Activated naive CD4-positive, alpha-beta T cell treated with anti-CD3 and anti-CD28 coated beads, Interleukin-2, amount 50 U/mL, for 72 hours (primary cell): Measurements from ENCODE around the gene MXD4. TPM values are rescaled to one million over a fixed set of nuclear protein-coding genes. Genes with fewer than 3 reads are reported as not detected.

ENCODE experiments used
- ATAC-seq, 2 donors: fragments of 150-1000 bp; cut with Tn5 transposase; 2 replicates each; pipeline ENCODE4 v1.10.0; 2021; ENCODE audit warnings: mild to moderate bottlenecking in 2 of 2, moderate library complexity in 2 of 2
- DNase-seq, 2 donors: peaks; one replicate each; pipeline ENCODE4 v3.0.0; 2021 to 2022; ENCODE audit warnings: low spot score in 2 of 2
- H3K27ac Mint-ChIP-seq, 2 donors: one replicate each; pipeline ENCODE4 v1.8.0; 2022; ENCODE audit warnings: mild to moderate bottlenecking in 2 of 2, mixed read lengths in 2 of 2
- H3K36me3 Mint-ChIP-seq, 2 donors: one replicate each; pipeline ENCODE4 v1.8.0; 2022; ENCODE audit warnings: mixed read lengths in 2 of 2
- H3K9me3 Mint-ChIP-seq, 2 donors: one replicate each; pipeline ENCODE4 v1.8.0; 2022; ENCODE audit warnings: mixed read lengths in 2 of 2
- total RNA-seq, 2 donors: library from RNA; stranded (reverse); gene quantifications; one replicate each; pipeline ENCODE4 v1.2.3, GENCODE V29; 2022

MXD4 gene
- total RNA-seq, 2 donors from 2014 or later = 5.1 to 10.6 TPM

DNA sequence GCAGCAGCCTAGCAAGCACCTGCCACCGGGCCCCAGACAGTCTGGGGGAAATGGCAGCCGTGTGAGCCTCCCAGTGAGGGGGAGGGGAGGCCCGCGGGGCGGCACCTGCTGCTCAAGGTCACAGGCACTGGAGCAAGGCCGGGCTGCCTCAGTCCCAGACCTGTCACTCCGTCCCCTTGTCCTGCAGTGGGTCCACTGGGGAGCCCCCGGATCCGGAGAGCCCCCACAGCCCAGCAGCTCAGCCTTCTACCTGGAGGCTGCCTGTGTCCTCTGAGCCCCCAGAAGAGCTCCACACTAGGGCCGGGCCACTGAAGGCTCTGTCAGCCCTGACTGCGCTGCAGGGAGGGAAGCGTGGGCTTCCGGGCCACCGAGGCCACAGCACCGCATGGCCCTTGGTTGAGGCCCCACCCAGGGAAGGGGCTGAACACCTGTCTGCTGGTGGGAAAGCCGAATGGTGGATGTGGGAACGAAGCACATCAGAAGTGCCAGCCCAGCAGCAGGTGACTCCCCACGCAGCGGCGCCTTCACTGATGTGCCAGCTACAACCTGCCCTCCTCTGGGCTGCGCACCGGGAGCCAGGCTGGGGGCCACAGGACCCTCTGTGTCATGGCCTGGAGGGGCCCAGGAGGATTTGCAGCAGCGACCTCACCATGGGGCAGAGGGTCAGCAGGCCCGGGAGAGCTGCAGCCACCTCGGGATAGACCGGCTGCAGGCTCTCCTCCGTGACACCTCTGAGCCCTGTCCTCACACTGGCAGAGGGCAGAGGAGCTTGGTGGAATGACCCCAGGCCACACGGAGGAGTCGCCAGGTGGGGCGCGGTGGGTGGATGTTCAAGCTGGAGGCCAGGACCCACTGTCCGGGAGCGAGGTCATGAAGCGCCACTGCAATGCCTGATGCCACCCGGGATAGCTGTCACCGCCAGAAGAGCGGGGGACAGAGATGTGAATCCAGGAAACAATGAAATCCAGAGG, 35.0 kb upstream of the MXD4 start:
- DNase-seq = no peak
- no peak for ATAC-seq
- Mint-ChIP-seq H3K9me3 (no peaks in the 10 kb centered on the region), H3K36me3 (no peaks in the 10 kb centered on the region), H3K27ac (peak overlapping the region in 1 of 2 donors; percentile 28)

GRCh38 chr4:2295900-2296442, 34.1 kb upstream of the MXD4 start:
- Mint-ChIP-seq H3K27ac (peak overlapping the region in 1 of 2 donors; percentile 20), H3K9me3 (no peaks in the 10 kb centered on the region), H3K36me3 (no peaks in the 10 kb centered on the region)
- no peak for DNase-seq
- ATAC-seq = no peak

DNA sequence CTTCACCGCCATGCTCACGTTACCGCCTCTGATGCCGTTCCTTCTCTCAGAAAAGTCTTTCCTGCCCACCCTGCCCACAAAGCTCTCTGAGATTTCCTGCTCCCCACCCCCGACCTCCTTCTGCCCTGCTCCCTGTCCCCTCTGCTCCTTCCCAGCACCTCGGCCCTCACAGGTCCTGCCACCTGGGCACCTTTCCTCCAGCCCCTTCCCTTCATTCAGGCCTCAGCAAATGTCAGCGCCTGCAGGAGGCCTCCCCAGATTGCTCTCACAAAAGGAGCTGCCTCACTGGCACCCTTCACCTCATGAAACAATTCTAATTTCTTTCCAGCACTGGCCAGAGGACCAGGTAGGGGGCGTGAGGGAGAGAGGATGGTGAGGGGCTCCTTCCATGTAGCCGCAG, 33.6 kb upstream of the MXD4 start:
- H3K27ac Mint-ChIP-seq = peak overlapping the region in 1 of 2 donors; percentile 20
- no peaks in the 10 kb centered on the region for H3K9me3 Mint-ChIP-seq
- no peaks in the 10 kb centered on the region for H3K36me3 Mint-ChIP-seq
- DNase-seq = no peak
- ATAC-seq = no peak

DNA sequence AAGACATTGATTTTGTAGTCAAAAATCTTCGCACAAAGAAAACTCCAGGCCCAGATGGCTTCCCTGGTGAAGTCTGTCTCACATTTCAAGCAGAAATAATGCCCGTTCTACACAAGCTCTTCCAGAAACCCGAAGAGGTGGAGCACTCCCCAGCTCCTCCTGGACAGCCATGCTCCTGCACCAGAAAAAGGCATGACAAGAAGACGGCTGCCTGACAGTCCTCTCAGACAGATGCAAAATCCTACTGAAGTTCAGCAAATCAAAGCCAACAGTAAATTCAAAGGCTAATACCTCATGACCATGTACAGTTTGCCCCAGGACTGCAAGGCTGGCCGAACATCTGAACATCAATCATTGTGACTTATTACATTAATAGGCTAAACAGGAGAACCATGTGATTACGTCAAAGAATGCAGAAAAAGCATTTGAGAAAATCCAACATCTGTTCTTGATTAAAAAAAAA, 30.8 kb upstream of the MXD4 start:
- H3K27ac Mint-ChIP-seq = peak overlapping the region in 1 of 2 donors; percentile 49

GRCh38 chr4:2291705-2292645, 30.1 kb upstream of the MXD4 start:
- H3K27ac Mint-ChIP-seq = peak overlapping the region in 1 of 2 donors; percentile 85
- DNase-seq = no peak
- H3K9me3 Mint-ChIP-seq = no peaks in the 10 kb centered on the region
- H3K36me3 Mint-ChIP-seq = no peaks in the 10 kb centered on the region
- no peak for ATAC-seq

More for the DNA sequence above, 30.8 kb upstream of the MXD4 start:
- no peak for ATAC-seq
- Mint-ChIP-seq H3K9me3 (no peaks in the 10 kb centered on the region), H3K36me3 (no peaks in the 10 kb centered on the region)
- no peak for DNase-seq

DNA sequence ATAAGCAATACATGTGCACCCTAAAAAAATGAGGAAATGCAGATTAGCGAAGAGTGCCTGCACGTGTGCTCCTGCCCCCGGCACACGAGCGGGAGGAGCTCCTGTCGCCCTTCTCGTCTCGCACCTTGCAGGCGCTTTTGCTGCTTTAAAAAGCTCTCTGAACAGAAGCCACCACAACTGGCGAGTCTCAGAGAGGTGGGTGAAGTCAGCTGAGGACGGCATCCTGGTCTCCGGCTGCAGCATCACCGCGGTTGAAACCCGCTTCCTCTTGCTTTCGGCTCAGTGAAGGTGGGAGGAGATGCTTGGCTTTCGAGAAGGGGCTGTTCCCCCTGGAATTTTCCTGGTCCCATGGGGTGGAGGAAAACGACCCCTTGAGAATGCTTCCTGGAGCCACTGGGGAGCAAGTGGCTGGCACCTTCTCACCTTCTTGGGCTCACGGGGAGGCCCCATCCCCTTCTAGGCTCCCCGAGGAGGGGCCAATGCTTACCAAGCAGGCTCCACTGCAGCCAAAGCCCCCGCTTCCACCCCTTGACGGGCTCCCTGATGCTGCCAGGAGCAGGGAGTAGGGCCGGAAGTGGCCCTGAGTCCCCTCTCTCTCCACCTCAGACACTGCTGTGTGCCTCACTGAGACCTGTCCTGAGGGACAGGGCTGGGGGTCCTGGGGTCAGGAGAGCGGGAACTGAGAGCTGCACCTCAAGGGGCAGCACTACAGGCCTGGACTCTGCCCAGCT, 29.2 kb upstream of the MXD4 start:
- Mint-ChIP-seq H3K36me3 (no peaks in the 10 kb centered on the region), H3K27ac (peak overlapping the region; percentile 60 to 85), H3K9me3 (no peaks in the 10 kb centered on the region)
- ATAC-seq = peak; percentile 77 to 94
- DNase-seq = peak; percentile 36 to 70

DNA sequence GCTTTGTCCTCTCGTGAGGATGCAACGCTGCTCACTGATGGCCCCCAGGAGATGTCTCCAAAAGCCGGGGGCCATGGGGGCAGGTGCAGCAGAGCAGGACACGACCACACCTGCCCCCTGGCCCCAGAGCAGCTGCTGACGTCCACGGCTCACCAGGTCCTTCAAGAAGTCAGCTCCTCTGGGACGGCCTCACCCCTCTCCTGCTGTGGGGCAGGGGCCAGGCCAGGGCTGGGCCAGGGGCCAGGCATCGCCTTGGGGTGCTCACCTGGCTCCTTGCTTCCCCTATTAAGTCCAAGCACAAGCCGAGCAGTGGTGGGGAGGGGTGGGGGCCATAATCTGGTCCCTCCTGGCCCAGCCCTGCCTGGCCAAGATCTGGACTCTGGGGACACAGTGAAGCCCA, 28.6 kb upstream of the MXD4 start:
- ATAC-seq (peak; percentile 17 to 29), DNase-seq (no peak)
- H3K36me3 Mint-ChIP-seq = no peaks in the 10 kb centered on the region
- no peaks in the 10 kb centered on the region for H3K9me3 Mint-ChIP-seq
- peak overlapping the region in 1 of 2 donors; percentile 85 for H3K27ac Mint-ChIP-seq

DNA sequence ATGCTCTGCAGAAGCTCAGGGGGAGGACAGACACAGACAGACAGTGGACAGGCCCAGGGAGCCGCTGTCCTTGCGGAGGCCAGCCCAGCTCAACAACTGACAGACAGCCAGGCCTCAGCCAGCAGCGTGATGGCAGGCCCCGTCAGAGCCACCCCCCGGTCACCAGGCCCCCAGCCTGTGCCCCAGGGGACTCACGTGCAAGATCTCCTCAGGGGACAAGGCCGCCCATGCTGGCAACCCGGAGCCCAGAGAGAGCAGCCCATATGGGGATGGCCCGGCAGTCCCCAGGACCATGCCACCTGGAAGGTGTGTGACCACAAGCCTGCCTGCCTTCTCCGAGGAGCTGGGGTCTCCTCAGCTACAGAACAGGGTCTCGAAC, 28.0 kb upstream of the MXD4 start:
- no peaks in the 10 kb centered on the region for H3K36me3 Mint-ChIP-seq
- no peaks in the 10 kb centered on the region for H3K9me3 Mint-ChIP-seq
- ATAC-seq (no peak), DNase-seq (no peak)
- peak overlapping the region in 1 of 2 donors; percentile 85 for H3K27ac Mint-ChIP-seq

DNA sequence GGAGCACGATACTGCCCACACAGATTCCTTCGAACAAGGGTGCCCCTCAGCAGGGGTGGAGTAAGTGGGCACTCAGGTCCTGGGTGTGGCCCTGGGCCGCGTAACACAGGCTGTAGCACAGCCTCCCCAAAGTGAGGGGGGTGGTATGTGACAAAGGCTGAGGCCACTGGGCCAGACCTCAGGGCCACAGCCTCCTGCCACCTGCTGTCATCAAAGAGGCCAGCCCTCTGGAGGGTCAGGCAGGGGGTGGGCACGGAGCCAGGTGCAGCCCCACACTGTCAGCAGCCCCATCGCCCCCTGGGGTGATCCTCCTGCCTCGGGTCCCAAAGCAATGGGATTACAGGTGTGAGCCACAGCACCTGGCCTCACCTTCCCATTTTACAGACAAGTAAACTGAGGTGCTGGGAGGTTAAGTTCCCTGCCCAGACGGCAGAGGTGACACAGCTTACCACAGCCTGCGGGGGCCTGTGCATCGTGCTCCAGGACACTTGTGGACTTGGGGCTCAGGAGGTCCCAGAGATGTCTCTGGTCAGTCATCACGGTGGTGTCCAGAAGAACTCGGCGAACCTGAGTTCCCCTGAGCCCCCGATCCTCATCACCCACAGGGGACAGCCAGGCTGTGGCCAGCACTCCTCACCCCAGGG, 27.5 kb upstream of the MXD4 start:
- peak in 1 of 2 donors; percentile 40 for DNase-seq
- H3K9me3 Mint-ChIP-seq = no peaks in the 10 kb centered on the region
- peak overlapping the region in 1 of 2 donors; percentile 85 for H3K27ac Mint-ChIP-seq
- H3K36me3 Mint-ChIP-seq = no peaks in the 10 kb centered on the region
- no peak for ATAC-seq

DNA sequence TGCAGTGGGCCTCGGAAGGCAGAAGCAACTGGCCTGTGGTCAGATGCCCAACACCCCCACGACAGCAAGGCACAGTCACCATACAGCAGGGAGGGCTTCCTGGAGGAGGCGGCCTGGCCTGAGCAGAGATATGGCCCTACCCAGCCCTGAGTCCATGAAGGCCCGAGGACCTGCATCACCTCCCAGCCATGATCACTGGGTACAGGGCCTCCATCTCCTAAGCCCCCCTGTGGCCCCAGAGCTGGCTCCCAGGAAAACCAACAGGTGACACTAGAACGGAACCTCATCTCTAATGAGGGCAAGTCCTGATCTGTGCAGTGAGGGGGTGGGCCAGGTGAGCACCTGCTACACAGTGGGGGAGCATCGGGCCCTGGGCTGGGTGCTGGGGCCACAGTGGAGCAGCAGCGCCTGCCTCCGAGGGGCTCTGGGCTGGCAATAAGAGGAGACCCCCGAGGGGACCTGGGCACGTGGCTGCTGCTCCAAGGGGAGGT, 26.2 kb upstream of the MXD4 start:
- no peaks in the 10 kb centered on the region for H3K9me3 Mint-ChIP-seq
- DNase-seq (peak in 1 of 2 donors; percentile 51), ATAC-seq (no peak)
- H3K27ac Mint-ChIP-seq = no peak overlapping the region
- H3K36me3 Mint-ChIP-seq = no peaks in the 10 kb centered on the region

GRCh38 chr4:2287594-2287915, 25.6 kb upstream of the MXD4 start:
- Mint-ChIP-seq H3K27ac (no peak overlapping the region), H3K9me3 (no peaks in the 10 kb centered on the region), H3K36me3 (no peaks in the 10 kb centered on the region)
- peak in 1 of 2 donors; percentile 7 for DNase-seq
- ATAC-seq = no peak

DNA sequence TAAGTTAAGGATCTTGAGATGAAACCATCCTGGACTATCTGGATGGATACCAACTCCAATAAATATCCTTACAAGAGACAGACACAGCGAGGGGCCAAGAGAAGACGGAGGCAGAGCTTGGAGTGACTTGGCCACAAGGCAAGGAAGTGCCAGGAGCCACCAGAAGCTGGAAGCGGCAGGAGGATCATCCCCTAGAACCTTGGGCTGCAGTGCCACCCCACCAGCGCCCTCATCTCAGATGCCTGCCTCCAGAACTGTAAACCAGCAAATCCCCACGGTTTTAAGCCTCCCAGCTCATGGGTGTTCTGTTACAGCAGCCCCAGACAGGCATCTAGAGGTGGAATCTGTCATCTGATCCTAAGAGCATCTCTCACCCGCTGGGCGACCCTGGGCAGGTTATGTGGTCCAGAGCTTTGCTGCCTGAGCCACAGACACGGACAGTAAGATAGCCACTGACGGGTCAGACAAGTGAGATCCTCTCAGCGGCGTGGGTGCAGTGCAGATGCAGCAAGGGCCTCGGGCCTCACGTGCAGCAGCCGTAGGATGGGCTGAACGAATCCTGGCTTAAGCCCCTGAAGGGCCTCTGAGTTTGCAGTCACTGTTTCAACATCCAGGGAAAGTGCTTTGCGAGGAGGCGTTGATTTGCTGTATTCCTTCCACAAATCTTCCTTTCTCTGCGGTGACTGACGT, 25.1 kb upstream of the MXD4 start:
- no peak overlapping the region for H3K27ac Mint-ChIP-seq
- no peaks in the 10 kb centered on the region for H3K36me3 Mint-ChIP-seq

GRCh38 chr4:2285613-2286381, 23.9 kb upstream of the MXD4 start:
- no peaks in the 10 kb centered on the region for H3K36me3 Mint-ChIP-seq
- H3K27ac Mint-ChIP-seq = peak overlapping the region in 1 of 2 donors; percentile 53
- H3K9me3 Mint-ChIP-seq = no peaks in the 10 kb centered on the region
- DNase-seq (peak in 1 of 2 donors; percentile 51), ATAC-seq (no peak)

More for the DNA sequence above, 25.1 kb upstream of the MXD4 start:
- DNase-seq = peak in 1 of 2 donors; percentile 44
- no peaks in the 10 kb centered on the region for H3K9me3 Mint-ChIP-seq
- no peak for ATAC-seq

- ATAC-seq (no peak), DNase-seq (peak in 1 of 2 donors; percentile 48)
- no peaks in the 10 kb centered on the region for H3K36me3 Mint-ChIP-seq
- H3K9me3 Mint-ChIP-seq = no peaks in the 10 kb centered on the region
- peak overlapping the region in 1 of 2 donors; percentile 53 for H3K27ac Mint-ChIP-seq
Observed at GRCh38 chr4:2284934-2285612, 23.2 kb upstream of the MXD4 start.
